ENCODE data around the gene DAZAP1. TPM values are rescaled to one million over a fixed set of nuclear protein-coding genes. Genes with fewer than 3 reads are reported as not detected.

Gene DAZAP1
- total and polyA plus RNA-seq, 2 of the 4 experiments (the other 2 are of a cell fraction): 22.0 to 62.8 TPM

GRCh38 chr19:1455002-1455335, 47.6 kb downstream of the DAZAP1 start:
- Histone ChIP-seq H4K91ac (ENCODE audit: insufficient read depth, low read depth, low read length) (no peak overlapping the region), H3K4me1 (ENCODE audit: control insufficient read depth, insufficient read depth, low read length) (no peaks in the 10 kb centered on the region), H3K9me1 (ENCODE audit: insufficient read depth, low read length) (0 out of 2 replicates have a peak, but pooled peaks cover 2% of the 10 kb centered on the region), H2BK5ac (ENCODE audit: low read depth, low read length, poor library complexity, severe bottlenecking) (no peak overlapping the region), H3K56ac (ENCODE audit: extremely low read depth, insufficient read depth, low read length) (no peak overlapping the region), H2AFZ (replicated peaks; ENCODE audit: low read length, poor library complexity) (no peak overlapping the region), H3K9me3 (ENCODE audit: control insufficient read depth, insufficient read depth, low read length) (no peaks in the 10 kb centered on the region), H3K14ac (replicated peaks; ENCODE audit: low read depth, low read length) (no peak overlapping the region), H3K9ac (ENCODE audit: low read depth, low read length) (no peak overlapping the region), H3K4me3 (ENCODE audit: insufficient read depth, low read depth, low read length) (no peak overlapping the region), H2AK5ac (ENCODE audit: low read depth, low read length) (no peak overlapping the region), H2BK15ac (ENCODE audit: low read depth, low read length) (no peak overlapping the region), H3K27me3 (ENCODE audit: control insufficient read depth, insufficient read depth, low read length) (peaks cover 63% of the 10 kb centered on the region), H4K20me1 (ENCODE audit: insufficient read depth, low read length) (peaks cover 56% of the 10 kb centered on the region), H3K23ac (ENCODE audit: low read depth, low read length) (no peak overlapping the region), H3K18ac (ENCODE audit: low read depth, low read length) (no peak overlapping the region), H3K79me1 (ENCODE audit: low read depth in 1 of 2, low read length in 2 of 2) (no peaks in the 10 kb centered on the region), H3K4me2 (ENCODE audit: low read depth, low read length) (no peak overlapping the region), H2AK9ac (replicated peaks; ENCODE audit: low read depth, low read length, poor library complexity) (no peak overlapping the region), H2BK20ac (ENCODE audit: low read depth, low read length) (no peak overlapping the region), H4K8ac (ENCODE audit: low read depth in 2 of 2, low read length in 2 of 2) (no peak overlapping the region), H2BK120ac (ENCODE audit: low read depth, low read length) (no peak overlapping the region), H4K5ac (ENCODE audit: low read depth, low read length) (no peak overlapping the region), H3K36me3 (ENCODE audit: control insufficient read depth, insufficient read depth, low read length) (no peaks in the 10 kb centered on the region), H3K4ac (ENCODE audit: low read depth, low read length) (no peak overlapping the region), H3K27ac (ENCODE audit: insufficient read depth, low read length) (no peak overlapping the region)
- TF ChIP-seq CHD1 (IDR thresholded peaks at IDR 0.05; ENCODE audit: low read depth, low read length): no peak
- no peak for TF ChIP-seq RFX5 (IDR thresholded peaks at IDR 0.05; ENCODE audit: low read depth, low read length)
- no peak for TF ChIP-seq SMC3 (IDR thresholded peaks at IDR 0.05; ENCODE audit: low read depth, low read length)
- no peak for TF ChIP-seq CTCF (conservative IDR thresholded peaks at IDR 0.05; ENCODE audit: low read depth, low read length)
- no peak for TF ChIP-seq MXI1 (IDR thresholded peaks at IDR 0.05; ENCODE audit: borderline replicate concordance, low read depth, low read length)
- no peak for TF ChIP-seq MAZ (IDR thresholded peaks at IDR 0.05; ENCODE audit: borderline replicate concordance, low read depth, low read length)
- no peak for TF ChIP-seq RCOR1 (IDR thresholded peaks at IDR 0.05; ENCODE audit: insufficient replicate concordance, low read length)
- no peak for TF ChIP-seq USF2 (IDR thresholded peaks at IDR 0.05; ENCODE audit: low read depth, low read length)
- no peak for TF ChIP-seq CEBPB (IDR thresholded peaks at IDR 0.05; ENCODE audit: low read depth, low read length)
- TF ChIP-seq FOS (IDR thresholded peaks at IDR 0.05; ENCODE audit: low read depth, low read length): no peak
- TF ChIP-seq MAFK (IDR thresholded peaks at IDR 0.05; ENCODE audit: low read depth, low read length): no peak
- TF ChIP-seq ELK1 (IDR thresholded peaks at IDR 0.05; ENCODE audit: borderline replicate concordance, low read depth, low read length): no peak
- TF ChIP-seq POLR2A (IDR thresholded peaks at IDR 0.05; ENCODE audit: low read depth, low read length): no peak
- TF ChIP-seq RAD21 (IDR thresholded peaks at IDR 0.05; ENCODE audit: low read length): no peak
- TF ChIP-seq BHLHE40 (IDR thresholded peaks at IDR 0.05; ENCODE audit: low read depth, low read length): no peak
- no peak for TF ChIP-seq NFE2L2 (IDR thresholded peaks at IDR 0.05; ENCODE audit: low read depth, low read length)
- ChIA-PET CTCF (no interaction called here), POLR2A (ENCODE audit: unreplicated experiment) (no interaction called here)
- dilution Hi-C loops (cut with HindIII; ENCODE audit: low sequenced_read_pairs, unreplicated experiment): no loop called here
- intact Hi-C loops (cut with micrococcal nuclease): no loop called here
- BruUV-seq (replicated peaks): no TSS peak
- no peak for DNase-seq
- ATAC-seq (ENCODE audit: low read depth): no peak
- 17% methylated on average over 14 of the region's 22 CpGs; no CpG with 5 or more reads in 1 of the 2 experiments for WGBS, 2 experiments (ENCODE audit: extremely low coverage in 2 of 2, insufficient read length in 1 of 2)
- in situ Hi-C loops (cut with MboI; ENCODE audit: low sequenced_read_pairs): no loop called here
